Activated CD8-positive, alpha-beta memory T cell treated with anti-CD3 and anti-CD28 coated beads, Interleukin-2, amount 50 U/mL, for 4 hours (primary cell): ENCODE results near the gene KATNB1.

Experiments
- DNase-seq: peaks from one replicate; pipeline ENCODE4 v3.0.0-alpha.2; 2020

KATNB1 gene

GRCh38 chr16:57797526-57798266 lies 62.1 kb downstream of the KATNB1 start:
- no peak for DNase-seq

- DNase-seq = no peak
Measured at GRCh38 chr16:57798267-57798810, 62.8 kb downstream of the KATNB1 start.

GRCh38 chr16:57798953-57799599 lies 63.5 kb downstream of the KATNB1 start:
- no peak for DNase-seq

GRCh38 chr16:57799600-57800199 lies 64.1 kb downstream of the KATNB1 start:
- DNase-seq = no peak

GRCh38 chr16:57800200-57801097 lies 64.9 kb downstream of the KATNB1 start:
- no peak for DNase-seq

GRCh38 chr16:57801098-57801808 lies 65.7 kb downstream of the KATNB1 start:
- DNase-seq = no peak

- DNase-seq = no peak
Measured at GRCh38 chr16:57801809-57802340, 66.3 kb downstream of the KATNB1 start.

GRCh38 chr16:57802341-57803133 lies 67.0 kb downstream of the KATNB1 start, which contains the start of gene KIFC3:
TSS of gene KIFC3 (minus strand) at chr16:57802491. CDS start at chr16:57798243, 4,248 bp downstream.
- DNase-seq = peak; percentile 77

- no peak for DNase-seq
Measured at GRCh38 chr16:57803134-57803990, 67.8 kb downstream of the KATNB1 start.

- no peak for DNase-seq
Measured at GRCh38 chr16:57804111-57804837, 68.7 kb downstream of the KATNB1 start.

GRCh38 chr16:57805176-57805575 lies 69.6 kb downstream of the KATNB1 start:
- no peak for DNase-seq
